OCI-LY3 (cell line): Measurements from ENCODE around the gene NOL4L.

ENCODE experiments used
- EZH2phosphoT487 ChIP-seq: fragments of 200-600 bp; shearing (Covaris generic); IDR thresholded peaks from 2 replicates; pipeline ENCODE4 v1.6.1; 2018; ENCODE audit warnings: antibody characterized with exemption, mixed run types, low read depth
- TF ChIP-seq, protein P1 (sequence below): fragments of 200-600, 300-600 bp; sonication (generic); IDR thresholded peaks from 2 replicates; pipeline ENCODE4 v1.5.1; 2014; ENCODE audit warnings: antibody characterized with exemption, low read length, low read depth

DNA sequence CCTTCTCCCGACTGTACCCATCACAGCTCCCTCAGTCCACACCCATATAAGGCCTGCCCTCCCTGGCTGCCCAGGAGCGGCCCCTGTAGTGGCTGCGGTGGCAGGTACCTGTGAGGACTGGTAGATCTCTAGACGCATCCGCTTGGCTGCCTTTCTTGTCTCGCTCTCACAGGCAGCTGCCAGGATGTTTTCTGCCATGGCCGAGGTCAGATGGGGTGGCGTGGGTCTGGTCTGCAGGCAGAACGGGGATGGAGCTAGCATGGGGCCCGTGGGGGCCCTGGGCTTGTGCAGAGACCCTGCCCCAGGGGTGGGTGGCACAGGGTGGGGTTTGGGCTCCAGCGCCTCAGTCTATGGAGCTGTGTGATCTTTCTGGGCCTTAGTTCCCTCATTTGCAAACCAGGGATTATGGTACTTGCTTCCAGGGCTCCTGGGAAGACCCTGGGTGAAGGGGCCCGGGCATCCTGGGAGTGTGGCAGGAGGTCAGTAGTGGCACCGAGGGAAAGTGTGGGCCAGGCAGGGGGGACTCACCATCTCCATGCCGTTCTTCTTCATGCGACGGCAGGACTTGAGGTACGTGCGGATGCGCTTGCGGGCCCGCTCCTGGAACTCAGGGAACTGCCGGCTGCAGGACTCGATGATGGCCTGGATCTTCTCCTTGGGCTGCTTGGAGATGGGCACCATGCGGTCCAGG, 132.2 kb downstream of the NOL4L start:
- TF ChIP-seq EZH2phosphoT487: no peak
- TF ChIP-seq, protein P1, sequence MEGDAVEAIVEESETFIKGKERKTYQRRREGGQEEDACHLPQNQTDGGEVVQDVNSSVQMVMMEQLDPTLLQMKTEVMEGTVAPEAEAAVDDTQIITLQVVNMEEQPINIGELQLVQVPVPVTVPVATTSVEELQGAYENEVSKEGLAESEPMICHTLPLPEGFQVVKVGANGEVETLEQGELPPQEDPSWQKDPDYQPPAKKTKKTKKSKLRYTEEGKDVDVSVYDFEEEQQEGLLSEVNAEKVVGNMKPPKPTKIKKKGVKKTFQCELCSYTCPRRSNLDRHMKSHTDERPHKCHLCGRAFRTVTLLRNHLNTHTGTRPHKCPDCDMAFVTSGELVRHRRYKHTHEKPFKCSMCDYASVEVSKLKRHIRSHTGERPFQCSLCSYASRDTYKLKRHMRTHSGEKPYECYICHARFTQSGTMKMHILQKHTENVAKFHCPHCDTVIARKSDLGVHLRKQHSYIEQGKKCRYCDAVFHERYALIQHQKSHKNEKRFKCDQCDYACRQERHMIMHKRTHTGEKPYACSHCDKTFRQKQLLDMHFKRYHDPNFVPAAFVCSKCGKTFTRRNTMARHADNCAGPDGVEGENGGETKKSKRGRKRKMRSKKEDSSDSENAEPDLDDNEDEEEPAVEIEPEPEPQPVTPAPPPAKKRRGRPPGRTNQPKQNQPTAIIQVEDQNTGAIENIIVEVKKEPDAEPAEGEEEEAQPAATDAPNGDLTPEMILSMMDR: no peak
